Endothelial cell of umbilical vein (primary cell): ENCODE results near the gene SAP130.

Source experiments
- CTCF ChIP-seq, 2 donors: IDR thresholded peaks; 1 replicate in 1 of 2; 2 replicates in 1 of 2; pipeline ENCODE4 v1.5.1; 2011; ENCODE audit warnings: low read length in 2 of 2, mild to moderate bottlenecking in 2 of 2, moderate library complexity in 2 of 2, control low read depth in 1 of 2, inconsistent platforms in 1 of 2, low read depth in 1 of 2; ENCODE audit not compliant: insufficient read depth in 1 of 2; ENCODE audit errors: extremely low read depth in 1 of 2
- EZH2 ChIP-seq: IDR thresholded peaks from 2 replicates; pipeline ENCODE4 v1.6.1; 2012; ENCODE audit warnings: borderline replicate concordance, low read depth, mild to moderate bottlenecking, moderate library complexity, low read length, inconsistent platforms; ENCODE audit not compliant: severe bottlenecking
- GATA2 ChIP-seq: IDR thresholded peaks from 2 replicates; pipeline ENCODE4 v1.7.0; 2011; ENCODE audit warnings: low read depth, mild to moderate bottlenecking, moderate library complexity, mixed read lengths, low read length; ENCODE audit not compliant: insufficient read length, insufficient read depth
- MAX ChIP-seq: IDR thresholded peaks from 2 replicates; pipeline ENCODE4 v1.6.1; 2011; ENCODE audit not compliant: insufficient read depth, insufficient read length
- MYC ChIP-seq: IDR thresholded peaks from one replicate; pipeline ENCODE4 v1.6.1; 2011; ENCODE audit warnings: mild to moderate bottlenecking, low read depth, low read length
- POLR2A ChIP-seq: IDR thresholded peaks from 2 replicates; pipeline ENCODE4 v1.6.1; 2012; ENCODE audit warnings: low read depth, mild to moderate bottlenecking, control low read depth, low read length
- POLR2AphosphoS5 ChIP-seq: IDR thresholded peaks from 2 replicates; pipeline ENCODE4 v1.6.1; 2012; ENCODE audit warnings: low read depth, mild to moderate bottlenecking, control low read depth, low read length, moderate library complexity; ENCODE audit not compliant: insufficient read depth

- TF ChIP-seq CTCF (IDR thresholded peaks at IDR 0.05; ENCODE audit: extremely low read depth in 1 of 2, insufficient read depth in 1 of 2, low read depth in 1 of 2, low read length in 2 of 2): no peak
- no peak for TF ChIP-seq GATA2
- no peak for TF ChIP-seq POLR2A
- TF ChIP-seq POLR2AphosphoS5: no peak
- no peak for TF ChIP-seq MYC
- no peak for TF ChIP-seq EZH2
- no peak for TF ChIP-seq MAX
Measured at GRCh38 chr2:127893494-127893893, 134.4 kb downstream of the SAP130 start.
